CD4-positive, alpha-beta T cell treated with Interleukin-6 at 100 ng/mL for 8 hours (primary cell): ENCODE results near the gene MINAR2.

Experiments used
- DNase-seq: peaks from one replicate; pipeline ENCODE4 v3.0.0-alpha.2; 2020; ENCODE audit warnings: mixed read lengths, low spot score

Gene MINAR2

GRCh38 chr5:129771058-129771838 is 23.4 kb downstream of the MINAR2 start:
- peak; percentile 15 for DNase-seq

- DNase-seq, result no peak
These were observed 25.5 kb downstream of the MINAR2 start for GRCh38 chr5:129773376-129773775.

DNA sequence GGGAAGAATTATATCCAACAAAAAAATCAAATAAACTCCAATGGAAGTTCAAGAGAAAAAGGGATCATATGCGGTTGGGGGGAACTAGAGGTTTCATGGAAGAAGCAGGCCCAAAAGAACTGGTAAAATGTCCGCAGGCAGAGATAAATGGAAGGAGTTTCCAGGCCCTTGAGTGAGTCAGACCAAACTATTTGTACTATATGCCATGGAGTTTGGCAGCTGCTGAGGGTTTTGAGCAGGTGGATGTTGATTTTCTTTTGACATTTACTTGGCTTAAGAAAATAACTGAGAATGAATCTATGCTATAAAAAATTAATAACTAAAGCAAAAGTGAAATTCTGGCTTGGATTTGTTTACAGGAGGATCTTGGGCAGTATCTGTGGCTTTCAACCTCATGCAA is 33.7 kb downstream of the MINAR2 start:
- no peak for DNase-seq

DNA sequence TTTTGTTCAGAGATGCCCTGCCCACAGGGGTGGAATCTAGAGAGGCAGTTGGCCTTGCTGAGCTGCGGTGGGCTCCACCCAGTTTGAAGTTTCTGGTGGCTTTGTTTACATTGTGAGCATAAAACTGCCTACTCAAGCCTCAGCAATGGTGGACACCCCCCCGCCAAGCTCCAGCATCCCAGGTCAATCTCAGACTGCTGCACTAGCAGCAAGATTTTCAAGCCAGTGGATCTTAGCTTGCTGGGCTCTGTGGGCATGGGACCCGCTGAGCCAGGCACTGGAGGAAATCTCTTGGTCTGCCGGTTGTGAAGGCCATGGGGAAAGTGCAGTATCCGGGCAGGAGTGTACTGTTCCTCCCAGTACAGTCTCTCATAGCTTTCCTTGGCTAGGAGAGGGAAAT is 55.5 kb downstream of the MINAR2 start:
- DNase-seq, result no peak

DNA sequence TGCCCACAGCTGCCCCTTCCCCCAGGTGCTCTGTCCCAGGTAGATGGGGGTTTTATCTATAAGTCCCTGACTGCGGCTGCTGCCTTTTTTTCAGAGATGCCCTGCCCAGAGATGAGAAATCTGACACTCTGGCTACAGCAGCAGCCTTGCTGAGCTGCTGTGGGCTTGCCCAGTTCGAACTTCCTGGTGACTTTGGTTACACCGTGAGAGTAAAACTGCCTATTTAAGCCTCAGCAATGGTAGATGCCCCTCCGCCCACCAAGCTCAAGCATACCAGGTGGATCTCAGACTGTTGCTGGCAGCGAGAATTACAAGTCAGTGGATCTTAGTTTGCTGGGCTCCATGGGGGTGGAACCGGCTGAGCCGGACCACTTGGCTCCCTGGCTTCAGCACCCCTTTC is 56.8 kb downstream of the MINAR2 start:
- no peak for DNase-seq

DNA sequence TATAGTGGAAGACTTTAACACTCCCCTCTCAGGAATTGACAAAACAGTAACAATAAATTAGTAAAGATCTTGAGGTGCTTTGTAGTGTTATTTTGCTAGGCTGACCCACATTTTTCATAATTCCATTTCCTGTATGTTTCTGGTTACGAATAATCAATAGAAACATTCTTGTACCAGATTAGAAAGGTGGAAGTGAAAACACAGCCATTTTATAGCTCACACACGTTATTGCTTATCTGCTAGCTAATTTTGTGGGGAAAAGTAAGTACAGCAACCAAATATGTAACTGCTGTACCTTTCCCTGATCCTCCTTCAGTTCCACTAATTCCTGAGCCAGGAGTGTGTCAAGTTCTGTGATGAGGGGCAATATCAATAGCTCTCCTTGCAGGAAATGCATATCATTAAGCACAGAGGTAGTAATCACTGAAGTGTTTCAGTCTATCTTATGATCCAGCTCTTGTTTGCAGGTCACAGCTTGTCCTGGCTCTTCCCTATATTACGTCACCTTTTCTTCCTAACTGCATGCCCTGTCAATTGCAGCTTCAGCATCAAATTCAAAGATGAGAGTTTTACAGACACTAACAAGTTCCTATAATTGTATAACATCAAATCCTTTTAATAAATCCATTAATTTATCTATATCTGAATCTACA is 59.4 kb downstream of the MINAR2 start:
- DNase-seq, result no peak
